ENCODE results near the gene GABRR2.
"Not testable (repeated sequence)": the region's sequence is repeated elsewhere in the genome, so short reads cannot be mapped to it uniquely, and the experiment has no call there.

The GABRR2 gene

GRCh38 chr6:89313006-89313405, 2.1 kb downstream of the GABRR2 start:
- peak; percentile 65 for DNase-seq (ENCODE audit: low read depth)
- H3K4me3 ChIP-seq (ENCODE audit: low read length): no peak overlapping the region
- TF ChIP-seq CTCF (IDR thresholded peaks at IDR 0.05; ENCODE audit: insufficient read depth, low read depth, low read length, missing control alignments): no peak

- peak; percentile 39 for DNase-seq (ENCODE audit: low read depth)
- TF ChIP-seq CTCF (IDR thresholded peaks at IDR 0.05; ENCODE audit: insufficient read depth, low read depth, low read length, missing control alignments): peak; percentile 74
- H3K4me3 ChIP-seq (ENCODE audit: low read length): no peak overlapping the region
These were observed 3.1 kb downstream of the GABRR2 start for GRCh38 chr6:89311853-89312531.

GRCh38 chr6:89311530-89311852, 3.6 kb downstream of the GABRR2 start:
- H3K4me3 ChIP-seq (ENCODE audit: low read length): no peak overlapping the region
- DNase-seq (ENCODE audit: low read depth): no peak

GRCh38 chr6:89310929-89311328, 4.2 kb downstream of the GABRR2 start:
- no peak overlapping the region for H3K4me3 ChIP-seq (ENCODE audit: low read length)
- DNase-seq (ENCODE audit: low read depth): peak; percentile 11
- no peak for TF ChIP-seq CTCF (IDR thresholded peaks at IDR 0.05; ENCODE audit: insufficient read depth, low read depth, low read length, missing control alignments)

More at GRCh38 chr6:89311530-89311852, 3.6 kb downstream of the GABRR2 start:
- TF ChIP-seq CTCF (IDR thresholded peaks at IDR 0.05; ENCODE audit: insufficient read depth, low read depth, low read length, missing control alignments): no peak

- TF ChIP-seq CTCF (IDR thresholded peaks at IDR 0.05; ENCODE audit: insufficient read depth, low read depth, low read length, missing control alignments): no peak
- no peak overlapping the region for H3K4me3 ChIP-seq (ENCODE audit: low read length)
- no peak for DNase-seq (ENCODE audit: low read depth)
These were observed 6.3 kb downstream of the GABRR2 start for GRCh38 chr6:89308525-89309395.

GRCh38 chr6:89304517-89304916, 10.6 kb downstream of the GABRR2 start:
- not testable (repeated sequence) for DNase-seq (ENCODE audit: low read depth); H3K4me3 ChIP-seq (ENCODE audit: low read length)

- no peak overlapping the region for H3K4me3 ChIP-seq (ENCODE audit: low read length)
- no peak for TF ChIP-seq CTCF (IDR thresholded peaks at IDR 0.05; ENCODE audit: insufficient read depth, low read depth, low read length, missing control alignments)
- no peak for DNase-seq (ENCODE audit: low read depth)
These were observed 12.2 kb downstream of the GABRR2 start for GRCh38 chr6:89302936-89303335.
